Measurements from ENCODE around the gene RERE. TPM values are rescaled to one million over a fixed set of nuclear protein-coding genes. Genes with fewer than 3 reads are reported as not detected.
A peak's percentile ranks its signal among the peaks of the same experiment; 100 is the strongest.

The RERE gene
- total RNA-seq, 2 experiments from 2014 or later, result 45.8 to 57.1 TPM

GRCh38 chr1:8476006-8476405 lies 341.4 kb downstream of the RERE start:
- Mint-ChIP-seq H3K9me3 (no peaks in the 10 kb centered on the region), H3K27me3 (no peaks in the 10 kb centered on the region), H3K4me1 (ENCODE audit: low read depth) (peaks cover 59% of the 10 kb centered on the region), H3K4me3 (no peak overlapping the region), H3K27ac (peak overlapping the region; percentile 12), H3K36me3 (ENCODE audit: low read depth) (peaks cover 2% of the 10 kb centered on the region)
- ChIA-PET POLR2A (no interaction called here), CTCF (no interaction called here)
- intact Hi-C loops (cut with micrococcal nuclease), result loop anchor here (10.0 kb wide), 1 partner anchor 51 kb away; no protein-coding TSS in a partner anchor
- ATAC-seq (no peak), DNase-seq (no peak)
- no peak for TF ChIP-seq CTCF (IDR thresholded peaks at IDR 0.05)

- Mint-ChIP-seq H3K4me1 (ENCODE audit: low read depth) (peaks cover 61% of the 10 kb centered on the region), H3K27me3 (no peaks in the 10 kb centered on the region), H3K36me3 (ENCODE audit: low read depth) (peaks cover under 1% of the 10 kb centered on the region), H3K9me3 (no peaks in the 10 kb centered on the region), H3K27ac (no peak overlapping the region), H3K4me3 (no peak overlapping the region)
- CTCF ChIA-PET, result no interaction called here
- ATAC-seq (no peak), DNase-seq (no peak)
- intact Hi-C loops (cut with micrococcal nuclease), result loop anchor here (10.0 kb wide), 1 partner anchor 50 kb away; no protein-coding TSS in a partner anchor
- TF ChIP-seq CTCF (IDR thresholded peaks at IDR 0.05), result no peak
- POLR2A ChIA-PET, result interaction anchor here (0.9 to 1.0 kb wide), 2 partner anchors 20 to 45 kb away, joined by 3 read pairs; no protein-coding TSS in a partner anchor
These were observed 343.1 kb downstream of the RERE start for GRCh38 chr1:8474369-8474768.

- Mint-ChIP-seq H3K27me3 (no peaks in the 10 kb centered on the region), H3K9me3 (no peaks in the 10 kb centered on the region), H3K27ac (no peak overlapping the region), H3K36me3 (ENCODE audit: low read depth) (no peaks in the 10 kb centered on the region), H3K4me1 (ENCODE audit: low read depth) (peaks cover 59% of the 10 kb centered on the region), H3K4me3 (no peak overlapping the region)
- ChIA-PET CTCF (interaction anchor here (1.3 kb wide), 2 partner anchors 11 to 227 kb away, joined by 3 to 5 read pairs; no protein-coding TSS in a partner anchor), POLR2A (interaction anchor here (0.9 to 1.0 kb wide), 2 partner anchors 20 to 45 kb away, joined by 3 read pairs; no protein-coding TSS in a partner anchor)
- DNase-seq (no peak), ATAC-seq (no peak)
- intact Hi-C loops (cut with micrococcal nuclease), result loop anchor here (2.0 to 10.0 kb wide), 2 partner anchors 49 to 51 kb away; no protein-coding TSS in a partner anchor
- no peak for TF ChIP-seq CTCF (IDR thresholded peaks at IDR 0.05)
These were observed 343.5 kb downstream of the RERE start for GRCh38 chr1:8473891-8474300.

GRCh38 chr1:8473121-8473875 lies 344.1 kb downstream of the RERE start:
- H3K4me1 Mint-ChIP-seq (ENCODE audit: low read depth), result peaks cover 59% of the 10 kb centered on the region
- DNase-seq (no peak), ATAC-seq (no peak)
- TF ChIP-seq CTCF (IDR thresholded peaks at IDR 0.05), result no peak
- no peaks in the 10 kb centered on the region for H3K9me3 Mint-ChIP-seq
- CTCF ChIA-PET, result interaction anchor here (1.3 to 1.8 kb wide), 4 partner anchors 10 to 253 kb away, joined by 3 to 7 read pairs (median 5); no protein-coding TSS in a partner anchor
- no peak overlapping the region for H3K4me3 Mint-ChIP-seq
- POLR2A ChIA-PET, result interaction anchor here (0.9 to 1.0 kb wide), 2 partner anchors 21 to 44 kb away, joined by 3 read pairs; no protein-coding TSS in a partner anchor
- intact Hi-C loops (cut with micrococcal nuclease), result loop anchor here (2.0 to 10.0 kb wide), 2 partner anchors 48 to 52 kb away; no protein-coding TSS in a partner anchor
- no peaks in the 10 kb centered on the region for H3K27me3 Mint-ChIP-seq
- H3K36me3 Mint-ChIP-seq (ENCODE audit: low read depth), result no peaks in the 10 kb centered on the region
- H3K27ac Mint-ChIP-seq, result no peak overlapping the region

GRCh38 chr1:8472668-8473067 lies 344.8 kb downstream of the RERE start:
- no peaks in the 10 kb centered on the region for H3K9me3 Mint-ChIP-seq
- no peak for TF ChIP-seq CTCF (IDR thresholded peaks at IDR 0.05)
- H3K36me3 Mint-ChIP-seq (ENCODE audit: low read depth), result no peaks in the 10 kb centered on the region
- peaks cover 53% of the 10 kb centered on the region for H3K4me1 Mint-ChIP-seq (ENCODE audit: low read depth)
- H3K27me3 Mint-ChIP-seq, result no peaks in the 10 kb centered on the region
- H3K4me3 Mint-ChIP-seq, result peak overlapping the region; percentile 4
- H3K27ac Mint-ChIP-seq, result peak overlapping the region; percentile 51
- ATAC-seq (peak; percentile 78), DNase-seq (peak; percentile 84)
- intact Hi-C loops (cut with micrococcal nuclease), result loop anchor here (2.0 to 10.0 kb wide), 2 partner anchors 48 to 52 kb away; no protein-coding TSS in a partner anchor
- ChIA-PET POLR2A (no interaction called here), CTCF (interaction anchor here (0.6 to 1.8 kb wide), 5 partner anchors 13 to 254 kb away, joined by 3 to 7 read pairs (median 3); no protein-coding TSS in a partner anchor)
